ENCODE data around the gene MCEE.
"Not testable (repeated sequence)": the region's sequence is repeated elsewhere in the genome, so short reads cannot be mapped to it uniquely, and the experiment has no call there.

Gene MCEE

DNA sequence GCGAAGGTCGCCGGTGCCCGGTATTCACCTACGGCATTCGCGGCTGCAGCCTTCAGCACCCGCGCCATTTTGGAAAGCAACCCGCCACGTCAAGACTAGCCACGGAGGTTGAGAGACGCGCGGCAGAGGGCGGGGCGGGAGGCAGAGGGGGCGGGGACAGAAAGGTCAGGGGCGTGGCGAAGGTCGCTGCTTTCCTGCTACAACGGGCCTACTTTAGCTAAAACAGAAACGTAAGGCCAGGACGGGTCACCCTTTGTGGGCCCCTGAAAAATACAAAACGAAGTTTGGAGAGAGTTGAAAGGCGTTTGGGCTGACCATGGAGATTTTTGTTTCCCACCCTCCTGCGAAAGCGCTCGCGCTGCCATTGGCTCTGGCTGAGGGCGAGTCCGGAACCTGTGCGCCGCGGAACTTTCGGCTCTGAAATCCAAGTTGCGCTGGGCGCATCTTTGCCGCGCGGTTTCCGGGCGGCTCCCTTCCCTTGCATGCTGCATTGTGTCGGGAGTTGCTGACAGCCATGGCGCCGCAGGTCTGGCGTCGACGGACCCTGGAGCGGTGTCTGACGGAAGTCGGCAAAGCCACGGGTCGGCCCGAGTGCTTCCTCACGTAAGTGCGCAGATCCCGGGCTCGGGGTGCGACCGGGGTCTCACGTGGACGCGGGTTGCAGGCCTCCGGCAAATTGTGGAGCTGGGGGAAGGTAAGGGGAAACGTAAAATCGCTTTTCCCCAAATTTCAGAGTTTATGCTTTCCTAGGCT, at the start of gene MCEE, which contains the start of gene MPHOSPH10:
Gene MCEE, minus strand, starts transcription at position 78 of the 753 bp plus-strand sequence. Its CDS starts 10 bp downstream, at position 68.
Gene MPHOSPH10, plus strand, starts transcription at position 483 of the 753 bp plus-strand sequence. Its CDS starts 32 bp downstream, at position 515.
- peak within 1 kb of the TSS; percentile 98 for H3K4me3 ChIP-seq (ENCODE audit: control insufficient read depth, low read depth, low read length)
- DNase-seq (ENCODE audit: low read depth): peak; percentile 87
- TF ChIP-seq, protein P1, sequence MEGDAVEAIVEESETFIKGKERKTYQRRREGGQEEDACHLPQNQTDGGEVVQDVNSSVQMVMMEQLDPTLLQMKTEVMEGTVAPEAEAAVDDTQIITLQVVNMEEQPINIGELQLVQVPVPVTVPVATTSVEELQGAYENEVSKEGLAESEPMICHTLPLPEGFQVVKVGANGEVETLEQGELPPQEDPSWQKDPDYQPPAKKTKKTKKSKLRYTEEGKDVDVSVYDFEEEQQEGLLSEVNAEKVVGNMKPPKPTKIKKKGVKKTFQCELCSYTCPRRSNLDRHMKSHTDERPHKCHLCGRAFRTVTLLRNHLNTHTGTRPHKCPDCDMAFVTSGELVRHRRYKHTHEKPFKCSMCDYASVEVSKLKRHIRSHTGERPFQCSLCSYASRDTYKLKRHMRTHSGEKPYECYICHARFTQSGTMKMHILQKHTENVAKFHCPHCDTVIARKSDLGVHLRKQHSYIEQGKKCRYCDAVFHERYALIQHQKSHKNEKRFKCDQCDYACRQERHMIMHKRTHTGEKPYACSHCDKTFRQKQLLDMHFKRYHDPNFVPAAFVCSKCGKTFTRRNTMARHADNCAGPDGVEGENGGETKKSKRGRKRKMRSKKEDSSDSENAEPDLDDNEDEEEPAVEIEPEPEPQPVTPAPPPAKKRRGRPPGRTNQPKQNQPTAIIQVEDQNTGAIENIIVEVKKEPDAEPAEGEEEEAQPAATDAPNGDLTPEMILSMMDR (conservative IDR thresholded peaks at IDR 0.05; ENCODE audit: control insufficient read depth, insufficient read depth, low read depth, low read length): no peak

DNA sequence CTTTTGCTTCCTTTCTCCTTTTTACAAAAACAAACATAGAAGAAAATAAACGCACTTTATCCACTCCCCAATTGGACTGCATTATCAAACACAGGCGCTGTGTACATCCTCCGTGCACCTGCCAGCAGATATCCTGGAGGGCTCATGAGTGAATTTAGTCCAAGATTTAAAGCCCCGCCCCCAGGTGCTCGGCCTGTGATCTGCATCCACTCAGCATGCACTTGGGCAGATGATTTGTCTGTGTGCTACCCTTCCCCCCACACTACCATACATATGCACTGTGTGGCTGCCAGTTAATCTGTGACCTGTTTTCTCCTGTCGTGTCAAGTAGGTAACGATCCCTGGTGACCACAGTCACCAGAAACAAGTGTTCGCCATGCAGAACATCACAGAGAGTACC, 48.8 kb upstream of the MCEE start:
- DNase-seq (ENCODE audit: low read depth): not testable (repeated sequence)

DNA sequence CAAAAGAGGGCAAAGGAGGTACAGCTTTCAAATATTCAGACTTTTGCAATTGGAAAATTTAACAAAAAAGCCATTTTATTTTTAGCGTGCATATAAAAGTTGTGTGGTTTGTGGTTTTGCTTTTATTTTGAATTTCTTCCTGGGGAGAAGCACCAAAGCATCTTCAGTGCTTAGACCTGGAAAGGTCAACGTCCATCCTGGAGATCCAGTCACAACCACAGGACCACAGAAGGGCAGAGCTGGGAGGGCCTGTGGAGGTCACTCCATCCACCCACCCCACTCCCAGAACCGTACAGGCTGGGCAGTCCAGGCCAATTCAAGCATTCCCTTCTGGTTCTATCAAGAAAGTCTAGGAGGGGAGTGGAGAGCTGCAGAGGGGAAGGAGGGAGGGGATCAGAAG, 44.2 kb upstream of the MCEE start:
- no peak for DNase-seq (ENCODE audit: low read depth)
- no peak overlapping the region for H3K4me3 ChIP-seq (ENCODE audit: control insufficient read depth, low read depth, low read length)
- TF ChIP-seq, protein P1 (conservative IDR thresholded peaks at IDR 0.05; ENCODE audit: control insufficient read depth, insufficient read depth, low read depth, low read length): no peak

More for the DNA sequence above, 48.8 kb upstream of the MCEE start:
- H3K4me3 ChIP-seq (ENCODE audit: control insufficient read depth, low read depth, low read length): not testable (repeated sequence)

DNA sequence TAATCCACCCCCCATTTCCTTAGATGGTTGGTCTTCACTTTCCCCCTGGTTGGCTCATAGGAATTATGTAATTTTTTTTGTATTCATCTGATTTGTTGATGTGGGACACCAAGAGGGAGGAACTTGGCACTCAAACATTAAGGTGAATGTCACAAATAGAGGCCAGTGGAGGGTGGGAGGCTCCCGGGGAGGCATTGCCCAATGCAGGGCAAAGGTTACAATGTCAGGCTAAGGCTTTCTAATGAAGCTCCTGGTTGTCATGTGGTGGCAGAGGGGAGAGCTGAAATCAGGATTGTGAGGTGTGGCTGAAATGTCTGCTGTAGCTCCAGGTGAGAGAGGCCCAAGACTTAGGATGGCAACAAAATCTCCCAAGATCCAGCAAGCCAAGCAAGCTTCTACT, 43.1 kb upstream of the MCEE start:
- DNase-seq (ENCODE audit: low read depth): no peak
- TF ChIP-seq, protein P1 (conservative IDR thresholded peaks at IDR 0.05; ENCODE audit: control insufficient read depth, insufficient read depth, low read depth, low read length): no peak
- H3K4me3 ChIP-seq (ENCODE audit: control insufficient read depth, low read depth, low read length): no peak overlapping the region

DNA sequence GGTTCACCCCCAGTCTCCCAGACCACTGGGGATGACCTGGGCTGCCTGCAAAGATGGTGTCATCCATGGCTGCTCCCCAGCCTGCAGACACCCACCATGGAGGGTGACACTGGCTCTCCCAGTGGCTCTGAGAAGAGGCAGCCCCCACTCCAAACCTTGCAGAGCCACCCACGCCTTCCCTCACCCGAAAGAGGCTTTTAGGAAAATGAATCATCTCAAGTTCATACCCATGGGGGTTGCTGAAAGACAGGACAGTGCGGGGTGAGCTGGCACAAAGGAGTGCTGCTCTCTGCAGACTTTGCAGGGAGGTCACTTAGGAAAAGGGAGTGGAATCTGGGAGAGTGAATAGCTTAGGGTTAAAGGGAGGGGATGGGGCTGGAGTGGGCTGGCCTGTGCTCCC, 36.8 kb upstream of the MCEE start:
- no peak overlapping the region for H3K4me3 ChIP-seq (ENCODE audit: control insufficient read depth, low read depth, low read length)
- peak; percentile 35 for DNase-seq (ENCODE audit: low read depth)
- TF ChIP-seq, protein P1 (conservative IDR thresholded peaks at IDR 0.05; ENCODE audit: control insufficient read depth, insufficient read depth, low read depth, low read length): no peak

DNA sequence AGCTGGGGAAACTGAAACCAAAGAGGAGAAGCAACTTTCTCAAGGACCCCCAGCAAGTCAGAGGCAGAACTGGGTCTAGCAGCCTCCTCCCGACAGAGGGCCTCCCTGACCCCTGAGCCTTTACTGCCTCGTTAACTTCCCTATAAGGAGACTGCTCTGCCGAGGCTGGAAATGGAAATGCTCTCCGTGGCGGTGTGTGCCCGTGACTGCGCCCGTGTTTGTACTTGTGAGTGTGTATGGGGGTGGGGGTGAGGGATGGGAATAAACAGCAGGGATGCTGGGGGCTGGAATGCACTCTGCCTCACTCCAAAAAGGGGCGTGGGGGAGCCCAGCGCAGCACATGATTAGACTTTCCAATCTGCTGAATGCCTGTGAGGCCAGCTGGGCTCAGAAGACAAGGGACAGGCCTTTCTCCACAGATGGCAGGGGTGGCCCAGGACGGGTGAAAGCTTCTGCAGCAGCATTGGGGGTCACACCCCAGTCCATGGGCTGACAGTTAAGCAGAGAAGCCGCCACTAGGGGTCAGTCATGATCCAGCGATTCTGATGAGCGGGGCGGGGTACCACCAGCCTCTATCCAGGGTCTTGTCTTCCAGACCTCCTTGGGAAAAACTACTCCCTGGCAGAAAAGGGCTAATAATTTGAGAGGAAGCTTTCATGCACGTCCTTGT, 27.2 kb upstream of the MCEE start:
- TF ChIP-seq, protein P1 (conservative IDR thresholded peaks at IDR 0.05; ENCODE audit: control insufficient read depth, insufficient read depth, low read depth, low read length): peak; percentile 64
- DNase-seq (ENCODE audit: low read depth): peak; percentile 29
- no peak overlapping the region for H3K4me3 ChIP-seq (ENCODE audit: control insufficient read depth, low read depth, low read length)

DNA sequence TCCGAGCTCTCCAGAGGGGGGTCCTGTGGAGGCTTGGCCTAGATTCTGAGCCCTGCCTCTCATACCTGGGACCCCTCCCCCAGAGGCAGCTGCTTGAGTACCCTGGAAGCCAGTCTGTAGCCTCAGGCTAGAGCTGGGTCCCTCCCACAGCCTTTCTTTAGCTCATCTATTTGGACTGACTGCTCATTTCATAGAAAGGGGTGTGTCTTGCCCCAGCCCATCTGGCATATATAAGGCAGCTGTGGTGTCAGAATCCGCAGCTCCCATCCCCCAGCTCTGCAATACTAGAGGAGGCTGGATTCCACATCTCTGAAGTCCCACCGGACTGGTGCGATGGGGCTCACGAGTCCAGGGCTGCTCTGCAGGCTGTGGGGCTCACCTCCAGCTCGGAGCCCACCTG, 26.5 kb upstream of the MCEE start:
- H3K4me3 ChIP-seq (ENCODE audit: control insufficient read depth, low read depth, low read length): no peak overlapping the region
- DNase-seq (ENCODE audit: low read depth): peak; percentile 17
- TF ChIP-seq, protein P1 (conservative IDR thresholded peaks at IDR 0.05; ENCODE audit: control insufficient read depth, insufficient read depth, low read depth, low read length): no peak
